Endodermal cell (in vitro differentiated cells): ENCODE results near the gene LSM3. TPM values are rescaled to one million over a fixed set of nuclear protein-coding genes. Genes with fewer than 3 reads are reported as not detected.
A peak's percentile ranks its signal among the peaks of the same experiment; 100 is the strongest.

ENCODE experiments used
- DNase-seq: peaks from one replicate; pipeline ENCODE4 v3.0.0-alpha.2; 2017
- H3K27ac ChIP-seq: 2 replicates; pipeline ENCODE4 v1.5.1; 2013; ENCODE audit warnings: mild to moderate bottlenecking, low read depth, low read length, moderate library complexity
- H3K27me3 ChIP-seq: 2 replicates; pipeline ENCODE4 v1.6.1; 2013; ENCODE audit warnings: mild to moderate bottlenecking, low read length, moderate library complexity; ENCODE audit not compliant: insufficient read depth, control insufficient read depth, poor library complexity, severe bottlenecking
- H3K36me3 ChIP-seq: 2 replicates; pipeline ENCODE4 v1.7.0; 2013; ENCODE audit warnings: mild to moderate bottlenecking, low read length, moderate library complexity; ENCODE audit not compliant: control insufficient read depth, insufficient read depth
- H3K4me1 ChIP-seq: one replicate; pipeline ENCODE4 v1.7.0; 2013; ENCODE audit warnings: low read length; ENCODE audit not compliant: control insufficient read depth, insufficient read depth
- H3K4me3 ChIP-seq: 2 replicates; pipeline ENCODE4 v1.5.1; 2013; ENCODE audit warnings: mild to moderate bottlenecking, low read length, moderate library complexity
- H3K9ac ChIP-seq: 2 replicates; pipeline ENCODE4 v1.6.1; 2013; ENCODE audit warnings: mild to moderate bottlenecking, low read length, moderate library complexity; ENCODE audit not compliant: poor library complexity, severe bottlenecking; ENCODE audit errors: extremely low read depth
- H3K9me3 ChIP-seq: 2 replicates; pipeline ENCODE4 v1.6.1; 2013; ENCODE audit warnings: mild to moderate bottlenecking, low read length, moderate library complexity; ENCODE audit not compliant: control insufficient read depth
- H3K27ac Mint-ChIP-seq: 2 replicates; pipeline ENCODE4 v1.8.0; 2020; ENCODE audit warnings: mixed read lengths
- H3K27me3 Mint-ChIP-seq: 2 replicates; pipeline ENCODE4 v1.8.0; 2021; ENCODE audit warnings: mild to moderate bottlenecking, mixed read lengths; ENCODE audit not compliant: insufficient read depth
- H3K36me3 Mint-ChIP-seq: 2 replicates; pipeline ENCODE4 v1.8.0; 2020; ENCODE audit warnings: low read depth, mixed read lengths
- H3K4me1 Mint-ChIP-seq: 2 replicates; pipeline ENCODE4 v1.8.0; 2020; ENCODE audit warnings: mixed read lengths
- H3K4me3 Mint-ChIP-seq: 2 replicates; pipeline ENCODE4 v1.8.0; 2020; ENCODE audit warnings: mild to moderate bottlenecking, moderate library complexity, mixed read lengths
- H3K9me3 Mint-ChIP-seq: 2 replicates; pipeline ENCODE4 v1.8.0; 2020; ENCODE audit warnings: mild to moderate bottlenecking, mixed read lengths
- WGBS, 2 experiments: methylation state at CpG; one replicate each; pipeline versions ENCODE4 v1.1.5 to v1.1.7; 2013; ENCODE audit warnings: missing lambda C conversion rate in 2 of 2, mixed read lengths in 1 of 2; ENCODE audit not compliant: insufficient coverage in 1 of 2, insufficient read length in 1 of 2; 5-methylcytosine and 5-hydroxymethylcytosine counted together
- total RNA-seq, 2 donors: library from RNA; stranded (reverse); fragmentation: NEBNext Ultra II Directional in 1 of 2; extraction: Animal tissue kit (Norgen Biotek cat#: 25700) in 1 of 2; gene quantifications; 2 replicates in 1 of 2; 3 replicates in 1 of 2; pipeline ENCODE4 v1.2.1, GENCODE V29; 2021
- TF ChIP-seq, protein P1 (sequence below): fragments of 200-600 bp; sonication (generic); conservative IDR thresholded peaks from 2 replicates; pipeline ENCODE4 v1.5.0; 2021; ENCODE audit warnings: antibody characterized with exemption, mild to moderate bottlenecking

Gene LSM3
- total RNA-seq, 2 donors from 2014 or later, result 18.1 to 19.7 TPM

- peaks cover 44% of the 10 kb centered on the region for H3K36me3 Mint-ChIP-seq
- no peak overlapping the region for H3K4me3 ChIP-seq
- H3K9me3 Mint-ChIP-seq, result no peaks in the 10 kb centered on the region
- 96 to 98% methylated on average over 7 to 10 of the region's 10 CpGs for WGBS, 2 experiments
- no peak overlapping the region for H3K4me3 Mint-ChIP-seq
- H3K27me3 ChIP-seq, result no peaks in the 10 kb centered on the region
- peaks cover 43% of the 10 kb centered on the region for H3K36me3 ChIP-seq
- DNase-seq, result peak; percentile 54
- H3K27ac ChIP-seq, result no peak overlapping the region
- peaks cover 10% of the 10 kb centered on the region for H3K4me1 ChIP-seq
- peak overlapping the region; percentile 8 for H3K27ac Mint-ChIP-seq
- TF ChIP-seq, protein P1, sequence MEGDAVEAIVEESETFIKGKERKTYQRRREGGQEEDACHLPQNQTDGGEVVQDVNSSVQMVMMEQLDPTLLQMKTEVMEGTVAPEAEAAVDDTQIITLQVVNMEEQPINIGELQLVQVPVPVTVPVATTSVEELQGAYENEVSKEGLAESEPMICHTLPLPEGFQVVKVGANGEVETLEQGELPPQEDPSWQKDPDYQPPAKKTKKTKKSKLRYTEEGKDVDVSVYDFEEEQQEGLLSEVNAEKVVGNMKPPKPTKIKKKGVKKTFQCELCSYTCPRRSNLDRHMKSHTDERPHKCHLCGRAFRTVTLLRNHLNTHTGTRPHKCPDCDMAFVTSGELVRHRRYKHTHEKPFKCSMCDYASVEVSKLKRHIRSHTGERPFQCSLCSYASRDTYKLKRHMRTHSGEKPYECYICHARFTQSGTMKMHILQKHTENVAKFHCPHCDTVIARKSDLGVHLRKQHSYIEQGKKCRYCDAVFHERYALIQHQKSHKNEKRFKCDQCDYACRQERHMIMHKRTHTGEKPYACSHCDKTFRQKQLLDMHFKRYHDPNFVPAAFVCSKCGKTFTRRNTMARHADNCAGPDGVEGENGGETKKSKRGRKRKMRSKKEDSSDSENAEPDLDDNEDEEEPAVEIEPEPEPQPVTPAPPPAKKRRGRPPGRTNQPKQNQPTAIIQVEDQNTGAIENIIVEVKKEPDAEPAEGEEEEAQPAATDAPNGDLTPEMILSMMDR, result no peak
- peaks cover 17% of the 10 kb centered on the region for H3K4me1 Mint-ChIP-seq
- no peaks in the 10 kb centered on the region for H3K9me3 ChIP-seq
- H3K9ac ChIP-seq, result no peak overlapping the region
- H3K27me3 Mint-ChIP-seq, result no peaks in the 10 kb centered on the region
Measured at GRCh38 chr3:14146381-14147065, 32.1 kb upstream of the LSM3 start.

DNA sequence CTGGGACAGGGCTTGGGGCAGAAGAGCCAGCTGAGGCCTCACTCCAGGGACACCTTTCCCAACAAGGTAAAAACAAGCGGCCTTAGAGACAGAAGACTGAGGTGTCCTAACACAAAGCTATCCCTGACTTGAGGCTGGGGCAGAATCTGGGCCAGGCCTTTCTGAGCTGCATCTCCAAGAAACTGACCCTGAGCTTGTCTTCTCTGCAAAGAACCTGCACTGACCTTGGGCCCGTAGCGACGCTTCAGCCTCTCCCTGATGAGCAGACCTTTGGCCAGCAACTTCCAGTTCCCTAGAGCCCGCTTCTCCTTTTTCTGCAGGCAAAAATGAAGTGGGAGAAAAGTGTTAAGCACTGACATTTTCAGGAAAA is 31.6 kb upstream of the LSM3 start:
- no peaks in the 10 kb centered on the region for H3K9me3 Mint-ChIP-seq
- peaks cover 43% of the 10 kb centered on the region for H3K36me3 Mint-ChIP-seq
- TF ChIP-seq, protein P1, result no peak
- 88 to 89% methylated on average over 4 to 5 of the region's 5 CpGs for WGBS, 2 experiments
- peaks cover 10% of the 10 kb centered on the region for H3K4me1 ChIP-seq
- H3K27me3 ChIP-seq, result no peaks in the 10 kb centered on the region
- DNase-seq, result peak; percentile 42
- H3K4me1 Mint-ChIP-seq, result peaks cover 17% of the 10 kb centered on the region
- no peak overlapping the region for H3K4me3 ChIP-seq
- H3K36me3 ChIP-seq, result peaks cover 44% of the 10 kb centered on the region
- H3K9ac ChIP-seq, result no peak overlapping the region
- no peaks in the 10 kb centered on the region for H3K9me3 ChIP-seq
- no peak overlapping the region for H3K4me3 Mint-ChIP-seq
- H3K27ac ChIP-seq, result no peak overlapping the region
- H3K27me3 Mint-ChIP-seq, result no peaks in the 10 kb centered on the region
- H3K27ac Mint-ChIP-seq, result peak overlapping the region; percentile 32

DNA sequence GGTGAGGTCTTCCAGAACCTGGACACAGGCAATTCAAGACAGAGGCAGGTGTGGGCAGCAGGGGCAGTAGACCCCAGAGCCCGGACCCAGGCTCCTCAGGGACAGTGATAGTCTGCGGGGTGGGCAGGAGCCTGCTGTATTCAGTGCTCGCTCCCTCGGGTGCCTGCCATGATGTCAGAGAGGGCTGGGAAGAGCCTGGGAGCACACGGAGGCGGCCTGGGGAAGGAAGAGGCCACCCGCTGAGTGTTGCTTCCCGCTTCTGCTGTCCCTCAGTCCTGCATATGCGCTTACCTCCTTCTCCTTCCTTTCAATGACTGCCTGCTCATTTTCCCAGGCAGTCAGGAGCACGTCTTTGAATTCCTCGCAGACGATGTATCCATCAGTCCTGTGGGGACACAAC is 31.0 kb upstream of the LSM3 start:
- Histone ChIP-seq H3K27ac (no peak overlapping the region), H3K36me3 (peaks cover 44% of the 10 kb centered on the region), H3K4me1 (peaks cover 10% of the 10 kb centered on the region), H3K27me3 (no peaks in the 10 kb centered on the region), H3K9ac (no peak overlapping the region), H3K4me3 (no peak overlapping the region), H3K9me3 (no peaks in the 10 kb centered on the region)
- peak overlapping the region; percentile 52 for H3K27ac Mint-ChIP-seq
- H3K36me3 Mint-ChIP-seq, result peaks cover 43% of the 10 kb centered on the region
- peak; percentile 73 for DNase-seq
- no peaks in the 10 kb centered on the region for H3K9me3 Mint-ChIP-seq
- TF ChIP-seq, protein P1, result no peak
- H3K4me3 Mint-ChIP-seq, result no peak overlapping the region
- no peaks in the 10 kb centered on the region for H3K27me3 Mint-ChIP-seq
- H3K4me1 Mint-ChIP-seq, result peaks cover 20% of the 10 kb centered on the region
- 81% methylated on average over 5 to 12 of the region's 12 CpGs for WGBS, 2 experiments
